MM.1S (cell line): ENCODE data around the gene TOGARAM2.

ENCODE experiments used
- CTCF ChIP-seq: fragments of 300-600 bp; sonication (generic); IDR thresholded peaks from 2 replicates; pipeline ENCODE4 v1.5.1; 2016; ENCODE audit warnings: antibody characterized with exemption, low read length, mixed read lengths
- EZH2 ChIP-seq: fragments of 300-600 bp; sonication (generic); optimal IDR thresholded peaks from 2 replicates; pipeline ENCODE3; 2017; ENCODE audit warnings: low read depth, mild to moderate bottlenecking, antibody characterized with exemption, low read length, mixed read lengths
- EZH2phosphoT487 ChIP-seq: fragments of 300-600 bp; sonication (generic); IDR thresholded peaks from 2 replicates; pipeline ENCODE4 v1.6.1; 2018; ENCODE audit warnings: antibody characterized with exemption, low read length

- no peak for TF ChIP-seq CTCF
- TF ChIP-seq EZH2 = no peak
- no peak for TF ChIP-seq EZH2phosphoT487
These were observed 58.8 kb downstream of the TOGARAM2 start for GRCh38 chr2:29039718-29040480.
